Fibroblast of lung (primary cell): ENCODE data around the gene LMNTD1.

Experiments used
- EZH2 ChIP-seq: IDR thresholded peaks from 2 replicates; pipeline ENCODE4 v1.5.1; 2012; ENCODE audit warnings: low read length, control low read depth, mild to moderate bottlenecking; ENCODE audit errors: missing control alignments
- TF ChIP-seq, protein P1 (sequence below), 2 donors: IDR thresholded peaks in 1 of 2; conservative IDR thresholded peaks in 1 of 2; 1 replicate in 1 of 2; 2 replicates in 1 of 2; pipeline ENCODE4 v1.5.1; 2011 to 2012; ENCODE audit warnings: low read length in 2 of 2, control low read depth in 1 of 2, inconsistent platforms in 1 of 2, low read depth in 1 of 2, mild to moderate bottlenecking in 1 of 2

DNA sequence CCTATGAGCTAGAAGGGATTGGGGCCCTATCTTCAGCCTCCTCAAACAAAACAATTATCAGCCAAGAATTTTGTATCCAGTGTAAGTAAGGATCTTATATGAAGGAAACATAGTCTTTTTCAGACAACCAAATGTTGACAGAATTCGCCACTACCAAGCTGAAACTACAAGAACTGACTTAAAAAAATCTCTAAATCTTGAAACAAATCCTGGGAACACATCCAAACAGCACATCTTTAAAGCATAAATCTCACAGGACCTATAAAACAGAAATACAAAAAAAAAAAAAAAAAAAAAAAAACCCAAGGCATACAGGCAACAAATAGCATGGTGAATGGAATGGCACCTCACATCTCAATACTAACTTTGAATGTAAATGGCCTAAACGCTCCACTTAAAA lies 41.3 kb upstream of the LMNTD1 start:
- TF ChIP-seq, protein P1, sequence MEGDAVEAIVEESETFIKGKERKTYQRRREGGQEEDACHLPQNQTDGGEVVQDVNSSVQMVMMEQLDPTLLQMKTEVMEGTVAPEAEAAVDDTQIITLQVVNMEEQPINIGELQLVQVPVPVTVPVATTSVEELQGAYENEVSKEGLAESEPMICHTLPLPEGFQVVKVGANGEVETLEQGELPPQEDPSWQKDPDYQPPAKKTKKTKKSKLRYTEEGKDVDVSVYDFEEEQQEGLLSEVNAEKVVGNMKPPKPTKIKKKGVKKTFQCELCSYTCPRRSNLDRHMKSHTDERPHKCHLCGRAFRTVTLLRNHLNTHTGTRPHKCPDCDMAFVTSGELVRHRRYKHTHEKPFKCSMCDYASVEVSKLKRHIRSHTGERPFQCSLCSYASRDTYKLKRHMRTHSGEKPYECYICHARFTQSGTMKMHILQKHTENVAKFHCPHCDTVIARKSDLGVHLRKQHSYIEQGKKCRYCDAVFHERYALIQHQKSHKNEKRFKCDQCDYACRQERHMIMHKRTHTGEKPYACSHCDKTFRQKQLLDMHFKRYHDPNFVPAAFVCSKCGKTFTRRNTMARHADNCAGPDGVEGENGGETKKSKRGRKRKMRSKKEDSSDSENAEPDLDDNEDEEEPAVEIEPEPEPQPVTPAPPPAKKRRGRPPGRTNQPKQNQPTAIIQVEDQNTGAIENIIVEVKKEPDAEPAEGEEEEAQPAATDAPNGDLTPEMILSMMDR (conservative IDR thresholded peaks at IDR 0.05 in 1 of 2, IDR thresholded peaks at IDR 0.05 in 1 of 2; ENCODE audit: low read depth in 1 of 2, low read length in 2 of 2): no peak
- TF ChIP-seq EZH2: no peak
